Measurements from ENCODE around the gene FSCN2. TPM values are rescaled to one million over a fixed set of nuclear protein-coding genes. Genes with fewer than 3 reads are reported as not detected.

Gene FSCN2
- total RNA-seq, 1 experiment from 2014 or later: 4.3 TPM

DNA sequence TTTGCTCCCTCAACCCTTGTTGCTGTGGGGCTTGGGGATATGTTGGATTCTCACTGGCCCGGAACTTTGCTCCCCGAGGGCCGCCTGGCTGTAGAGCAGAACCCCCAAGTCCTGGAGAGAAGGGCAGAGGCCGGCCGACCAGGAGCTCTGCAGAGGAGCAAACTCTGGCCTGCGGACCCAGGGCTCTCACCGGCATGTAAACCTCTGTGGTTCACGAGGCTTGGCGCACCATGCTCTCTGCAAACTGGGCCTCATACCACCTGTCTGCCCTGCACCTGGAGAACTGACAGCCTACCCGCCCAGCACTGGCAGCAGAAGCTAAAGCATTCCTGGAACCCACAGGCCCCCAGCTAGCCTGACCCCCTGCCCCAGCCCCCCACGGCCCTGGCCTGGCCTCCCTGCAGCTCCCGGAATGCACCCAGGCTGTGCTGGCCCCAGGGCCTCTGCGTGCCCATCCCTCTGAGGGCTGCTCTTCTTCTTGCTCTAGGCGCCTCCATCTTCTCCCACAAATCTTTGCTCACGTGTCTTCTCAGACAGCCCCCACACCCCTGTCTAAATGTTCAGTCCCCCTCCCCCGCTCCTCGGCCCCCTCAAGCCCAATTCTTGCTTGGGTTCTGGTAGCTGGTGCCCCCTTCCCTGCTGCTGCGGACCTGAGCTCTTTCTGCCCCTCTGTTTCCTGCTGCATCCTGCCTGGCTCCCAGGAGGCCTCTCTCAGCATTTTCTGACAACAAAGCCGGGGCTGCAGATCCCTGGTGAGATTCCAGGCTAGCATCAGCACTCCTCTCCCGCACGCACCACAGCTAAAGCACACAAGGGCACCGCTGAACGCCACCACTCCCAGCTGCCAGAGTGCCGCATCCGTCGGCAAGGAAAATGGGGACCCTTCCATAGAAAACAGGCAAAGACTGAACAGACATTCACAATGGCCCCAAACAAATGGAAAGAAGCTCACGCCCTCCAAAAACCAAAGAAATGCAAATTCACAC is 38.9 kb upstream of the FSCN2 start:
- ChIA-PET CTCF (interaction anchor here (0.6 to 0.7 kb wide), 2 partner anchors 81 to 266 kb away, joined by 3 to 5 read pairs; no protein-coding TSS in a partner anchor), POLR2A (ENCODE audit: unreplicated experiment) (interaction anchor here (1.1 kb wide), 1 partner anchor 20 kb away, joined by 4 read pairs; no protein-coding TSS in a partner anchor)
- no peak overlapping the region for H3K27ac ChIP-seq
- H4K20me1 ChIP-seq (ENCODE audit: insufficient read depth): no peaks in the 10 kb centered on the region
- no TSS peak for BruUV-seq (replicated peaks)
- intact Hi-C loops (cut with micrococcal nuclease; ENCODE audit: unreplicated experiment): loop anchor here (5.0 kb wide), 1 partner anchor 502 kb away; no protein-coding TSS in a partner anchor
- no peak overlapping the region for H2AFZ ChIP-seq
- no peak overlapping the region for H3K4me3 ChIP-seq
- H3K4me2 ChIP-seq: no peak overlapping the region
- H3F3A ChIP-seq (ENCODE audit: insufficient read depth, low read depth): no peaks in the 10 kb centered on the region
- no peaks in the 10 kb centered on the region for H3K4me1 ChIP-seq (replicated peaks; ENCODE audit: insufficient read depth)
- H3K36me3 ChIP-seq (ENCODE audit: low read depth): no peaks in the 10 kb centered on the region
- H3K79me2 ChIP-seq (ENCODE audit: low read depth): no peaks in the 10 kb centered on the region
- TF ChIP-seq EZH2 (IDR thresholded peaks at IDR 0.05; ENCODE audit: low read depth): no peak
- TF ChIP-seq, protein P1, sequence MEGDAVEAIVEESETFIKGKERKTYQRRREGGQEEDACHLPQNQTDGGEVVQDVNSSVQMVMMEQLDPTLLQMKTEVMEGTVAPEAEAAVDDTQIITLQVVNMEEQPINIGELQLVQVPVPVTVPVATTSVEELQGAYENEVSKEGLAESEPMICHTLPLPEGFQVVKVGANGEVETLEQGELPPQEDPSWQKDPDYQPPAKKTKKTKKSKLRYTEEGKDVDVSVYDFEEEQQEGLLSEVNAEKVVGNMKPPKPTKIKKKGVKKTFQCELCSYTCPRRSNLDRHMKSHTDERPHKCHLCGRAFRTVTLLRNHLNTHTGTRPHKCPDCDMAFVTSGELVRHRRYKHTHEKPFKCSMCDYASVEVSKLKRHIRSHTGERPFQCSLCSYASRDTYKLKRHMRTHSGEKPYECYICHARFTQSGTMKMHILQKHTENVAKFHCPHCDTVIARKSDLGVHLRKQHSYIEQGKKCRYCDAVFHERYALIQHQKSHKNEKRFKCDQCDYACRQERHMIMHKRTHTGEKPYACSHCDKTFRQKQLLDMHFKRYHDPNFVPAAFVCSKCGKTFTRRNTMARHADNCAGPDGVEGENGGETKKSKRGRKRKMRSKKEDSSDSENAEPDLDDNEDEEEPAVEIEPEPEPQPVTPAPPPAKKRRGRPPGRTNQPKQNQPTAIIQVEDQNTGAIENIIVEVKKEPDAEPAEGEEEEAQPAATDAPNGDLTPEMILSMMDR (conservative IDR thresholded peaks at IDR 0.05): no peak
- DNase-seq: no peak
- no peaks in the 10 kb centered on the region for H3K9me3 ChIP-seq (ENCODE audit: insufficient read depth, low read depth)
- H3K9me2 ChIP-seq (ENCODE audit: insufficient read depth): no peaks in the 10 kb centered on the region
- no peaks in the 10 kb centered on the region for H3K27me3 ChIP-seq (ENCODE audit: insufficient read depth, low read depth)

DNA sequence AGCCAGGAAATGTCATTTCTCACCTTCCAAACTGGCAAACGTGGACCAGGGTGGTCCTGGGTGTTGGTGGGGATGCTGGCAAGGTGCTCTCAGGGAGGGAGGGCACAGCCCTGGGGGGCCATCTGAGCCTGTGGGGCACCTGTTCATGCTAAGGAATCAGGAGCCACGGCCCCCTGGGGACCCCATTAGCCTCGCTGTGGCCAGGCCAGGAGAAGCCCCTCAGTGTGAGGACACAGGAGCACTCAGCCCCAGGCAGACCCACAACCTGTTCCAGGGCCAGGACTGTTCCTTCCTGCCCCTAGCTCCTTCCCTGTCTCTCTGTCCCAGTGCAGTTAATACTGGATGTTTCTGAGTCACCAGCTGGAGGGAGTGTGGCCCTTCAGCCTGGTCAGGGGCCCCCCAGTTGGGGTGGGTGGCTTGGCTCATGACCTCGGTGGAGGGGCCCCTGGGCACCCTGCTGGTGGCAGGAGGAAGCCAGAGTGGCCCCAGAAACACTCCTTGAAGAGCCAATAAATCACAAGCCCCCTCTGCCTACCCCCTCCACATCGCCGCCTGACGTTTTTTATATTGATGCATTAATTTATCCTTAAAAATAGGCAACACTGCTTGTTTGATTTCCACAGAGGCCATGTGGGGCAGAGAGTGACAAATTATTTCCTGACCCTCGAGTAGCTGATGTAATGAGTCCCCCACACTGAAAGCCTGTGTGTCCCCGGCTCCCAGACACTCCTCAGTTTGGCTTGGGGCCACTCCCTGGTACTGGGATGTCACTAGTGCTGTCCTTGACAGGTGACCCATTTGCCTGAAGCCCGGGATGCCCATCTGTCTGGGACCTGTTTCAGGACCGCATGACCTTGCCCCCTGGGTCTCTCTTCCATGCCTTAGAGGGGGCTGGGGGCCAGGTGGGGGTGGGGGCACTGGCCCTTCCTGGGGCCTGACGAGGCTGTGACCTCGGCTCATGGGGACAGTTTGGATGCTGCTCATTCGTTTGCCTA is 37.9 kb upstream of the FSCN2 start:
- H3K4me3 ChIP-seq: no peak overlapping the region
- intact Hi-C loops (cut with micrococcal nuclease; ENCODE audit: unreplicated experiment): loop anchor here (5.0 kb wide), 1 partner anchor 503 kb away; no protein-coding TSS in a partner anchor
- no peaks in the 10 kb centered on the region for H3F3A ChIP-seq (ENCODE audit: insufficient read depth, low read depth)
- ChIA-PET CTCF (interaction anchor here (0.7 kb wide), 1 partner anchor 267 kb away, joined by 3 read pairs; no protein-coding TSS in a partner anchor), POLR2A (ENCODE audit: unreplicated experiment) (interaction anchor here (1.1 kb wide), 1 partner anchor 19 kb away, joined by 4 read pairs; no protein-coding TSS in a partner anchor)
- no peak overlapping the region for H3K27ac ChIP-seq
- no peak overlapping the region for H3K4me2 ChIP-seq
- H3K9me3 ChIP-seq (ENCODE audit: insufficient read depth, low read depth): no peaks in the 10 kb centered on the region
- no peak overlapping the region for H2AFZ ChIP-seq
- no peaks in the 10 kb centered on the region for H3K9me2 ChIP-seq (ENCODE audit: insufficient read depth)
- TF ChIP-seq EZH2 (IDR thresholded peaks at IDR 0.05; ENCODE audit: low read depth): no peak
- TF ChIP-seq, protein P1 (conservative IDR thresholded peaks at IDR 0.05): no peak
- no peaks in the 10 kb centered on the region for H4K20me1 ChIP-seq (ENCODE audit: insufficient read depth)
- H3K27me3 ChIP-seq (ENCODE audit: insufficient read depth, low read depth): no peaks in the 10 kb centered on the region
- BruUV-seq (replicated peaks): no TSS peak
- H3K79me2 ChIP-seq (ENCODE audit: low read depth): no peaks in the 10 kb centered on the region
- no peak for DNase-seq
- H3K36me3 ChIP-seq (ENCODE audit: low read depth): no peaks in the 10 kb centered on the region
- no peaks in the 10 kb centered on the region for H3K4me1 ChIP-seq (replicated peaks; ENCODE audit: insufficient read depth)

DNA sequence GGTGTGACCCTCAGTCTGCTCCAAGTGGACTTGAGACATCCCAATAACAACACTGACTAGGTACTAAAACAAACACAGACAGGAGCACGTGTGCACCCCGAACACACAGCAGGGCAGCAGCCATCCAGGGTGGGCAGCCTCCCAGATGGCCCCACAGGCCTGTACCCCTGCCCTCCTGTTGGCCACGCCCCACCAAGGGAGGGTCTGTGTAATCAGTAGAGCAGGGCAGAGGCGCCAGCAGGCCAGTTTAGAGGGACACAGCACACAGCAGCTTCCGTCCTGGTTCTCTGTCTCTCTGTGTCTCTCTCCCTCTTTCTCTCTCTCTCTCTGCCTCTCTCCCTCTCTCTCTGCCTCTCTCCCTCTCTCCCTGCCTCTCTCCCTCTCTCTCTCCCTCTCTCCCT is 37.0 kb upstream of the FSCN2 start:
- BruUV-seq (replicated peaks): no TSS peak
- Histone ChIP-seq H3F3A (ENCODE audit: insufficient read depth, low read depth) (no peaks in the 10 kb centered on the region), H3K36me3 (ENCODE audit: low read depth) (no peaks in the 10 kb centered on the region), H3K27ac (no peak overlapping the region), H2AFZ (no peak overlapping the region), H3K79me2 (ENCODE audit: low read depth) (no peaks in the 10 kb centered on the region), H3K9me3 (ENCODE audit: insufficient read depth, low read depth) (no peaks in the 10 kb centered on the region), H3K4me1 (replicated peaks; ENCODE audit: insufficient read depth) (no peaks in the 10 kb centered on the region), H3K9me2 (ENCODE audit: insufficient read depth) (no peaks in the 10 kb centered on the region), H3K4me2 (no peak overlapping the region), H4K20me1 (ENCODE audit: insufficient read depth) (no peaks in the 10 kb centered on the region), H3K4me3 (no peak overlapping the region), H3K27me3 (ENCODE audit: insufficient read depth, low read depth) (no peaks in the 10 kb centered on the region)
- ChIA-PET CTCF (no interaction called here), POLR2A (ENCODE audit: unreplicated experiment) (no interaction called here)
- DNase-seq: no peak
- no peak for TF ChIP-seq EZH2 (IDR thresholded peaks at IDR 0.05; ENCODE audit: low read depth)
- TF ChIP-seq, protein P1 (conservative IDR thresholded peaks at IDR 0.05): no peak
- intact Hi-C loops (cut with micrococcal nuclease; ENCODE audit: unreplicated experiment): no loop called here
